HFF-Myc (cell line): Measurements from ENCODE around the gene RASAL2.

Experiments
- DNase-seq: peaks from one replicate; pipeline ENCODE4 v3.0.0-alpha.2; 2011; ENCODE audit warnings: low read depth; ENCODE audit errors: extremely low read depth
- H3K4me3 ChIP-seq: replicated peaks from 2 replicates; pipeline ENCODE4 v1.5.1; 2011; ENCODE audit warnings: low read depth, mild to moderate bottlenecking, control low read depth, low read length
- CTCF ChIP-seq: IDR thresholded peaks from 2 replicates; pipeline ENCODE4 v1.5.1; 2012; ENCODE audit warnings: mild to moderate bottlenecking, low read depth, low read length, control low read depth; ENCODE audit errors: missing control alignments

RASAL2 gene

GRCh38 chr1:178271471-178271870 is 177.6 kb downstream of the RASAL2 start:
- TF ChIP-seq CTCF: no peak
- DNase-seq: no peak

GRCh38 chr1:178273707-178274410 is 180.0 kb downstream of the RASAL2 start:
- no peak for DNase-seq
- TF ChIP-seq CTCF: no peak
- H3K4me3 ChIP-seq: no peak overlapping the region

More at GRCh38 chr1:178271471-178271870, 177.6 kb downstream of the RASAL2 start:
- H3K4me3 ChIP-seq: no peak overlapping the region

DNA sequence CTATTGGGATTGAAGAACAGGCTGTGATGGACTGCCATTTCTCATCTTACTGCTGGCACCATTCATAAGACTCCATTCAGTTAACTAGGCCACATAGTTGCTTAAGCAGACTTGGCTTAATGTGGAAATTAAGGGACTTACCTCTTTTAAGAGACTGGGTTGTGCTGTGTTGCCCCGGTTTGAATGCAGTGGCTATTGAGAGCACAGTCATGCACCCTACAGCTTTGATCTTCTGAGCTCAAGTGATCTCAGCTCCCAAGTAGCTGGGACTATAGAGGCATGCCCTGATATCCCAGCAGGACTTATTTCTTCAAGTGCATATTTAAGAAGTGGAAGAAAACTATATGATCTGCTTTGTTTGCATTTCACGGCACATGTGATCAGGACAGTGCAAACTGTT is 181.1 kb downstream of the RASAL2 start:
- DNase-seq: no peak
- H3K4me3 ChIP-seq: no peak overlapping the region
- no peak for TF ChIP-seq CTCF

GRCh38 chr1:178275553-178275952 is 181.6 kb downstream of the RASAL2 start:
- no peak for TF ChIP-seq CTCF
- no peak overlapping the region for H3K4me3 ChIP-seq
- DNase-seq: no peak

GRCh38 chr1:178277793-178278530 is 184.1 kb downstream of the RASAL2 start:
- H3K4me3 ChIP-seq: no peak overlapping the region
- no peak for TF ChIP-seq CTCF
- no peak for DNase-seq

- H3K4me3 ChIP-seq: no peak overlapping the region
- no peak for TF ChIP-seq CTCF
- no peak for DNase-seq
Observed at GRCh38 chr1:178278916-178279686, 185.2 kb downstream of the RASAL2 start.
